Erythroblast (primary cell): ENCODE data around the gene FOXE3.

Experiments
- GATA1 ChIP-seq: IDR thresholded peaks from 2 replicates; pipeline ENCODE4 v1.6.1; 2011; ENCODE audit warnings: low read depth, mild to moderate bottlenecking, control low read depth, low read length, moderate library complexity
- POLR2A ChIP-seq: IDR thresholded peaks from 2 replicates; pipeline ENCODE4 v1.6.1; 2011; ENCODE audit warnings: mild to moderate bottlenecking, low read length

DNA sequence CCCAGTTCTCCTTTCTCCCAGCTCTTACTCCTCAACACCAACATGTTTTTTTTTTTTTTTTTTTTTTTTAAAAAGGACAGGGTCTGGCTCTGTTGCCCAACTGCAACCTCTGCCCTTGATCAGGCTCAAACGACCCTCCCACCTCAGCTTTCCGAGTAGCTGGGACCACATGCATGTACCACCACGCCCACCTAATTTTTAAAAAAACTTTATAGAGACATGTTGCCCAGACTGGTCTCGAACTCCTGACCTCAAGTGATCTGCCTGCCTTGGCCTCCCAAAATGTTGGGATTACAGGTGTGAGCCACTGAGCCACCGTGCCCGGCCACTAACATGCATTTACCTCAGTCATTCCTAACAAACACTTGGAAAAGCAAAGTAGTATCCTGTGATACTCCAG is 31.1 kb upstream of the FOXE3 start:
- TF ChIP-seq POLR2A (no peak), GATA1 (no peak)
